ENCODE results near the gene PPARG.

Gene PPARG

DNA sequence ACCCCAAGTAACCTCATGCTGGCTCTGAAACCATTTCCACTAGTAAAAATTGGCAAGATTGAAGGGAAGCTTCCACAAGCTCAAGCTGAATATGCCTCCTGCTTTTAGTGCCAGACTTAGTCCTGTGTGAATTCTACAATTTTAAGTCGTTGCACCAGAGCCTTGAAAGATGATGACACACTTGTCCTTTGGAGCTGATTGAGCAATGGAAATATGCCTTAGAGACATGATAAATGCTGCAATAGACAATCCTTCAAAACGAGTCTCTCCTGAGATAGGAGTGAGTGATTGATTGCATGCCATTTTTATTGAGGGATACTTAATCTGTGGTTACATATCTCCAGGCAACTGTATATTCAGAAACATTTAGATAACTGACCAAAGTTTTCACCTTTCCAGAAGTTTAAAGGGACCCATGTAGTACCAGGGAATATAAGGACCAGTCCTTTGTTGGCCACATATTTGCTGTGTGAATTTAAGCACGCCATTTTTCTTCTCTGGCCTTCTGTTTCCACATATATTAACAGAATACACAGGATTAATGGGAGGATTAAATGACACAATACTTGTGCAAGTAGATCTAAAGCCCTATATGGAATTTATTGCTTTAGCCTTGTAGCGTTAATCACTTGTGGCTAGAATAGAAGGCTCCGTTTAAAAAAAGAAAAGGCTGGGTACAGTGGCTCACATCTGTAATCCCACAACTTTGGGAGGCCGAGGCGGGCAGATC, 65.1 kb downstream of the PPARG start:
- TF ChIP-seq CTCF (IDR thresholded peaks at IDR 0.05; ENCODE audit: low read depth, low read length), result no peak
- DNase-seq (ENCODE audit: extremely low read depth, low read depth), result no peak

- no peak for DNase-seq (ENCODE audit: extremely low read depth, low read depth)
- no peak for TF ChIP-seq CTCF (IDR thresholded peaks at IDR 0.05; ENCODE audit: low read depth, low read length)
These were observed 67.3 kb downstream of the PPARG start for GRCh38 chr3:12356175-12356574.

DNA sequence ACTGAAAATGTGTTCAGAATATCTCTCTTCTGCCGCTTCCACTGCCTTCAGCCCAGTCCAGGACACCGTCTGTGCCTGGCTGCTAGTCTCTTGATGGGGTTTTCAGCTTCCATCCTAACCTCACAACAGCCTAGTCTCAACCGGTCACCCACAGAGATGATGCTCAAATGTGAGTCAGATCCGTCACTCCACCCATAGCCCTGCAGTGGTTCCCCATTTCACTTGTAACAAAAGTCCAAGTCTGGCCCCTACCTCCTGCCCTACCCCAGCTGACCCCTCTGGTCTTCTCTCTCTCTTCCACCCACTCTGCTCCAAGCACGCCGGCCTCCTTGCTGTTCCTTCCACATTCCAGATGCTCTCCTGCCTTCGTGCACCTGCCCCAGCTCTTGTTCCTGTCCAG, 68.1 kb downstream of the PPARG start:
- no peak for DNase-seq (ENCODE audit: extremely low read depth, low read depth)
- TF ChIP-seq CTCF (IDR thresholded peaks at IDR 0.05; ENCODE audit: low read depth, low read length), result no peak

- DNase-seq (ENCODE audit: extremely low read depth, low read depth), result no peak
- TF ChIP-seq CTCF (IDR thresholded peaks at IDR 0.05; ENCODE audit: low read depth, low read length), result no peak
These were observed 68.6 kb downstream of the PPARG start for GRCh38 chr3:12357456-12357855.

DNA sequence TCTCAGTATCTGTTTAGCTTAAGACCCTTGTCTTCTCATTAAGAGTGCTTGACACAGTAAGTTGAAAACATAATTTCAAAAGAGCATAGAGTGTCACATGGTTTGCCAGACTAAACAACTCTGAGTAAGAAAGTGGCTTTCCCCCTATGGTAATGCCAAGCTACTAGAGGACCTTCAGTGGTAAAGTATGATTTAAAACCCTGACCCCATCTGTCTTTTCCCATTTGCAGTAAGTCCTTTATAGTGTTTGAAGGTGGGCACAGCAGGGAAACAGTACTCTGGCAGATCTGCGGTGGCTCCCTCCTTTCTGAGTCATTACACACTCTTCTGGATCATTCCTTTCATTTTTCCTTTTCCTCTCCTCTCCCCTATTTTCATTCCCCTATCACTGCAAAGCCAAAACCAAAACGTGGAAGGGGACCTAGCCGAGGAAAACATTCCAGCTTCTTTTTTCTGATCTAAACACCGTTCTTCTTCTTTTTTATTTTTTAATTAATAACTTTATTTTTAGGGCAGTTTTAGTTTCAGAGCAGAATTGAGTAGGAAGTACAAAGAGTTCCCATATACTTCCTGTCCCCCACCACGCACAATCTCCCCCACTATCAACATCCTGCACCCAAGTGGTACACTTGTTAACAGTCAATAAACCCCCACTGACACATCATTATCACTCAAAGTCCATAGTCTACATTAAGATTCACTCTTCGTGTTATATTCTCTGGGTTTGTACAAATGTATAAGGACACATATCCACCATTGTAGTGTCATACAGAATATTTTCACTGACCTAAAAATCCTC, 74.7 kb downstream of the PPARG start:
- no peak for TF ChIP-seq CTCF (IDR thresholded peaks at IDR 0.05; ENCODE audit: low read depth, low read length)
- DNase-seq (ENCODE audit: extremely low read depth, low read depth), result no peak

GRCh38 chr3:12367346-12367745, 78.5 kb downstream of the PPARG start:
- no peak for DNase-seq (ENCODE audit: extremely low read depth, low read depth)
- TF ChIP-seq CTCF (IDR thresholded peaks at IDR 0.05; ENCODE audit: low read depth, low read length), result no peak

GRCh38 chr3:12369029-12369428, 80.2 kb downstream of the PPARG start:
- TF ChIP-seq CTCF (IDR thresholded peaks at IDR 0.05; ENCODE audit: low read depth, low read length), result no peak
- no peak for DNase-seq (ENCODE audit: extremely low read depth, low read depth)

Measured in AG09319 (cell line).